T-helper 2 cell treated with Interferon-gamma antibody and Interleukin-4, amounts not matched to agents 5 μg/mL and 100 μg/mL, for 36 hours (primary cell): Measurements from ENCODE around the gene CFAP65.
A peak's percentile ranks its signal among the peaks of the same experiment; 100 is the strongest.

Source experiments
- DNase-seq: peaks from one replicate; pipeline ENCODE4 v3.0.0; 2021; ENCODE audit warnings: low spot score
- H3K27ac Mint-ChIP-seq: one replicate; pipeline ENCODE4 v1.8.0; 2021; ENCODE audit warnings: mild to moderate bottlenecking, mixed read lengths
- H3K27me3 Mint-ChIP-seq: one replicate; pipeline ENCODE4 v1.8.0; 2021; ENCODE audit warnings: low read depth, mixed read lengths
- H3K36me3 Mint-ChIP-seq: one replicate; pipeline ENCODE4 v1.8.0; 2021; ENCODE audit warnings: low read depth, mixed read lengths
- H3K4me1 Mint-ChIP-seq: one replicate; pipeline ENCODE4 v1.8.0; 2021; ENCODE audit warnings: low read depth, mixed read lengths
- H3K4me3 Mint-ChIP-seq: one replicate; pipeline ENCODE4 v1.8.0; 2022; ENCODE audit warnings: mild to moderate bottlenecking, moderate library complexity, mixed read lengths
- H3K9me3 Mint-ChIP-seq: one replicate; pipeline ENCODE4 v1.8.0; 2021; ENCODE audit warnings: mixed read lengths

Gene CFAP65, protein sequence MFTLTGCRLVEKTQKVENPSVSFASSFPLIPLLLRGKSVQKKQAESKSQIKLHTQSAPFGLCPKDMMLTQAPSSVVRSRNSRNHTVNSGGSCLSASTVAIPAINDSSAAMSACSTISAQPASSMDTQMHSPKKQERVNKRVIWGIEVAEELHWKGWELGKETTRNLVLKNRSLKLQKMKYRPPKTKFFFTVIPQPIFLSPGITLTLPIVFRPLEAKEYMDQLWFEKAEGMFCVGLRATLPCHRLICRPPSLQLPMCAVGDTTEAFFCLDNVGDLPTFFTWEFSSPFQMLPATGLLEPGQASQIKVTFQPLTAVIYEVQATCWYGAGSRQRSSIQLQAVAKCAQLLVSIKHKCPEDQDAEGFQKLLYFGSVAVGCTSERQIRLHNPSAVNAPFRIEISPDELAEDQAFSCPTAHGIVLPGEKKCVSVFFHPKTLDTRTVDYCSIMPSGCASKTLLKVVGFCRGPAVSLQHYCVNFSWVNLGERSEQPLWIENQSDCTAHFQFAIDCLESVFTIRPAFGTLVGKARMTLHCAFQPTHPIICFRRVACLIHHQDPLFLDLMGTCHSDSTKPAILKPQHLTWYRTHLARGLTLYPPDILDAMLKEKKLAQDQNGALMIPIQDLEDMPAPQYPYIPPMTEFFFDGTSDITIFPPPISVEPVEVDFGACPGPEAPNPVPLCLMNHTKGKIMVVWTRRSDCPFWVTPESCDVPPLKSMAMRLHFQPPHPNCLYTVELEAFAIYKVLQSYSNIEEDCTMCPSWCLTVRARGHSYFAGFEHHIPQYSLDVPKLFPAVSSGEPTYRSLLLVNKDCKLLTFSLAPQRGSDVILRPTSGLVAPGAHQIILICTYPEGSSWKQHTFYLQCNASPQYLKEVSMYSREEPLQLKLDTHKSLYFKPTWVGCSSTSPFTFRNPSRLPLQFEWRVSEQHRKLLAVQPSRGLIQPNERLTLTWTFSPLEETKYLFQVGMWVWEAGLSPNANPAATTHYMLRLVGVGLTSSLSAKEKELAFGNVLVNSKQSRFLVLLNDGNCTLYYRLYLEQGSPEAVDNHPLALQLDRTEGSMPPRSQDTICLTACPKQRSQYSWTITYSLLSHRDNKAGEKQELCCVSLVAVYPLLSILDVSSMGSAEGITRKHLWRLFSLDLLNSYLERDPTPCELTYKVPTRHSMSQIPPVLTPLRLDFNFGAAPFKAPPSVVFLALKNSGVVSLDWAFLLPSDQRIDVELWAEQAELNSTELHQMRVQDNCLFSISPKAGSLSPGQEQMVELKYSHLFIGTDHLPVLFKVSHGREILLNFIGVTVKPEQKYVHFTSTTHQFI (N-terminal part only)

DNA sequence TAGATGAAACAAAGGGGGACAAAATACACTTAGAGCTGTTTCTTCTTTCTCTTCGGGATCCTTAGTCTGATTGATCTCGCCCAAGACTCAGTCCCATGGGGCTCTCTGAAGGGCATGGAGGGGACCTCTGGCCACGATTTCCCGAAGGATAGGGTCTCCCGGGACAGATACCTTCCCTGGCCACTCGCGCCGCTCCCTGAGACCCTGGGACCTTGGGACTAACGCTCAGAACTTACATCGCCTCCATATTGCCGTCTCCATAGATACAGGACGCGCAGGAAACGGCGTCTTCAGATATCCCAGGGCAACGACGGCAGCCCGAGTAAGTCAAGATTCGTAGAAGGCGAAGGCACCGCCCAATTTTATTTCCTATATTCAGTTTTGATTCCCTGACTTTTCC, at the start of gene CFAP65:
Gene CFAP65 (minus strand): TSS at position 265 of the 400 bp plus-strand sequence. CDS start 2,468 bp downstream, outside the sequence.
- Mint-ChIP-seq H3K27ac (no peak within 1 kb of the TSS), H3K27me3 (peaks cover 33% of the 10 kb centered on the region), H3K9me3 (no peaks in the 10 kb centered on the region), H3K4me1 (peaks cover 6% of the 10 kb centered on the region), H3K4me3 (peak within 1 kb of the TSS; percentile 66), H3K36me3 (no peaks in the 10 kb centered on the region)
- no peak for DNase-seq

DNA sequence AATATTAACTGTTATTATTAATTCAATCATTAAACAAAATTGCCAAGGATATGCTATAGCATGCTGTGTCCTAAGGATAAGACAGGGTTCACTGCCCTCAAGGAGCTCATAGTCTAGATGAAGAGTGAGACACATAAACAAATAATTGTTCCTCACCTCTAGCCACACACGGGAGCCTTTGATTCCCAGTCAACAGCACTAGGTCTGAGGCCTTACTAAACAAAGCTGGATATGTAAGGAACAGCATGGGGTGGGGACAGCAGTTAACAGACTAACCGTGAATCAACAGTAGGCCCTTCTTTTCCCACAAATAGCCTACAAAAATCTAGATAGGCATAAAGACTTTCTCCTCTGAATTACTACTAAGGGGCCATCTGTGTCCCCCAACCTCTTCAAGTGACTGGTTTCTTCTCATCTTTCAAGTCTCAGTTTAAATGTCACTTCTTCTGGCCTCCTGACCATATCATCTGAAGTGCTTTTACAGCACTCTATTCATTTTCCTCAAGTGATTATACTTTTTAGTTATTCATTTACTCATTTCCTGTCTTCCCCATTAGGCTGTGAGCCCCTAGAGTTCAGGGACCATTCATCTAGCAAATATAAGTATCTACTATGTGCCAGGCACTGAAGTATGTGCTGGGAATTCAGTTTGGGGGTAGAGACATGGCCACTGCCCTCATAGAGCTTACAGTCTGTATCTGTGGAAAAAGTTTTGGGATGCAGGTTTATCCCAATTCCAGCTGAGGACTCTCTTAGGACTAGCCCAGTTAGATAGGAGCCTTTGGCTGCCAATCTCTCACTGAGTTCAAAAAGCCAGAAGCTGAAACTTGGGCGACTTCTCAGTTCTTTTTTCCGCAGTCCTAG, 49.4 kb upstream of the CFAP65 start:
- Mint-ChIP-seq H3K4me3 (no peak overlapping the region), H3K36me3 (no peaks in the 10 kb centered on the region), H3K27me3 (no peaks in the 10 kb centered on the region), H3K4me1 (no peaks in the 10 kb centered on the region), H3K9me3 (no peaks in the 10 kb centered on the region), H3K27ac (no peak overlapping the region)
- no peak for DNase-seq

DNA sequence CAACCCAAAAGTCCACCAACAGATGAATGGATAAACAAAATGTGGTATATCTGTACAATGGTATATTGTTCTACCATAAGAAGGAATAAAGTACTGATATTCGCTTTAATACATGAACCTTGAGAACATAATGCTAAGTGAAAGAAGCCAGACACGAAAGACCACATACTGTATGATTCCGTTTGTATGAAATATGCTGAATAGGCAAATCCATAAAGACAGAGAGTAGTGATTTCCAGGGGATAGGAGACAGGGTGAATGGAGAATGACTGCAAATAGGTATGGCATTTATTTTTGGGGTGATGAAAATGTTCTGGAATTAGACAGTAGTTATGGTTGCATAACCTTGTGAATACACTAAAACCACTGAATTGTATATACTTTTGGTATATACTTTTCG, 48.0 kb upstream of the CFAP65 start:
- no peak overlapping the region for H3K4me3 Mint-ChIP-seq
- no peak for DNase-seq
- no peaks in the 10 kb centered on the region for H3K9me3 Mint-ChIP-seq
- peaks cover 4% of the 10 kb centered on the region for H3K4me1 Mint-ChIP-seq
- H3K27me3 Mint-ChIP-seq = no peaks in the 10 kb centered on the region
- no peak overlapping the region for H3K27ac Mint-ChIP-seq
- H3K36me3 Mint-ChIP-seq = no peaks in the 10 kb centered on the region

DNA sequence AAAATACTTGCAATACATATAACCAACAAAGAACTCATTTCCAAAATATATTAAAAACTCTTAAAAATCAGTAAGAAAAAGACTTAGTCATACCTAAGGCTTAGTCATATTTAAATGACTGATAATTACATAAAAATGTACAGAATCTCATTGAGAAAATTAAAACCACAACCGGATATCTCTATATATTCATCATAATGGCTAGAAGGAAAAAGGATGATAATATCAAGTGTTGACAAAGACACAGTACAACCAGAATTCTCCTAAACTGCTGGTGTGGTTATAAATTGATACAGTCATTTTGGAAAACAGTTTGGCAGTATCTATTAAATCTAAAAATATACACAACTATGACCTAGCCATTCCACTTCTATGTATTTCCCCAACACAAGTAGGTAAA, 46.5 kb upstream of the CFAP65 start:
- no peaks in the 10 kb centered on the region for H3K27me3 Mint-ChIP-seq

DNA sequence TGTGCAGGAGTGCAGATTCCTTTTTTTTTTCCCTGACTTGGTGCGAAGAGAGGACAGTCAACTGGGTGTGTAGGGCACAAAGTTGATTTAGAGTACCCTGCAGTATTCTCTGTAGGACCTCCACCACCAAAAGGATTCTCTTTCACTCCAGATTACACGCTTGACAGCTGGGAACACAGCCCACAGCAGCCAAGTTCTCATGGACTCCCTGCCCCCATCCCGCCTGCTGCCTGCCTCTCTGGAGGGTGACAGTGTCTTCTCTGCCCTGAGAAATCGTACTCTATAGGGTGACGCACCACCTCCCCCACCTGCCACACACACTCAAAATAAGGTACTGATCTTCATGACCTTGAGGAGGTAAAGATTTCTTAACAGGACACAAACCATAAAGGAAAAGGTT, 46.0 kb upstream of the CFAP65 start:
- Mint-ChIP-seq H3K36me3 (no peaks in the 10 kb centered on the region), H3K27ac (no peak overlapping the region), H3K4me3 (no peak overlapping the region), H3K4me1 (peaks cover 4% of the 10 kb centered on the region), H3K9me3 (no peaks in the 10 kb centered on the region), H3K27me3 (no peaks in the 10 kb centered on the region)
- DNase-seq = no peak

More for the DNA sequence above, 46.5 kb upstream of the CFAP65 start:
- H3K27ac Mint-ChIP-seq = no peak overlapping the region
- no peak for DNase-seq
- H3K4me1 Mint-ChIP-seq = peaks cover 4% of the 10 kb centered on the region
- no peaks in the 10 kb centered on the region for H3K9me3 Mint-ChIP-seq
- no peaks in the 10 kb centered on the region for H3K36me3 Mint-ChIP-seq
- H3K4me3 Mint-ChIP-seq = no peak overlapping the region

DNA sequence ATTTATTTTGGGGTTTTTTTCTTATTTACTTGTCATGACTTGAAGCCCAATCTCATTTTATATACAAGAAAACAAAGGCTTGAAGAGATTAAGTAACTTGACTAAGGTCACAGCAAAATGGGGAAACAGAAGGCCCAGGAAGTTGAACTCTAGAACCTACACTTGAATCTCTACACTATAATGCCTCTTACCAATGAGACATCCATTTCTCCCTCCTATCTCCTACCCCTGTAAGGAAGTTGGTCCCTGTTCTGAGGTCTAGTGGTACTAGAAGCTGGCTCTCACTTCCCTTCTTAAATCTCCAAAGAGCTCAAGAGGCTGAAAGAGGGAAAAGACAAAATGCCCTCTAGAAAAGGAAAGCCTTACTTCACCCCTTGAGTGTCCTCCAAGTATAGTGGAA, 44.9 kb upstream of the CFAP65 start:
- Mint-ChIP-seq H3K27ac (no peak overlapping the region), H3K4me3 (no peak overlapping the region), H3K36me3 (no peaks in the 10 kb centered on the region), H3K4me1 (peaks cover 4% of the 10 kb centered on the region), H3K27me3 (no peaks in the 10 kb centered on the region), H3K9me3 (no peaks in the 10 kb centered on the region)
- no peak for DNase-seq

DNA sequence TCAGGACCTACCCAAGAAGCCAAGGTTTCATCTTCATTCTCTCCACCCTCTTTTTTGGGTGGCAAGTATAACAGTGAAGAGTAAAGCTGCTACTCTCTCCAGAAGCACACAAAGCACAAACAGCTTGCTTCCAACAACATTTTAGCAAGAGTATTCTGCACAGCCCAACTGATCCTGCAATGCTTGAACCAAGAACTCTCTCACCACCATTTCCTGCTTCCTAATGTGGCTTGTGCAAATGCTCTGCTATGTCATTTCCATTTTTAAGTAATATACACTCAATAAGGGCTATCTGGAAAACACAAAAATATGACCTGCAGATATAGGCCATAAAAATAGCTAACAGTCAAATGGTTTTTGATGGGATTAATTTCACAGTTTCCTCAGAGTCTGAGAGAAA, 43.5 kb upstream of the CFAP65 start:
- Mint-ChIP-seq H3K9me3 (no peaks in the 10 kb centered on the region), H3K27ac (no peak overlapping the region), H3K4me1 (peaks cover 4% of the 10 kb centered on the region), H3K36me3 (no peaks in the 10 kb centered on the region), H3K4me3 (no peak overlapping the region), H3K27me3 (no peaks in the 10 kb centered on the region)
- DNase-seq = no peak

DNA sequence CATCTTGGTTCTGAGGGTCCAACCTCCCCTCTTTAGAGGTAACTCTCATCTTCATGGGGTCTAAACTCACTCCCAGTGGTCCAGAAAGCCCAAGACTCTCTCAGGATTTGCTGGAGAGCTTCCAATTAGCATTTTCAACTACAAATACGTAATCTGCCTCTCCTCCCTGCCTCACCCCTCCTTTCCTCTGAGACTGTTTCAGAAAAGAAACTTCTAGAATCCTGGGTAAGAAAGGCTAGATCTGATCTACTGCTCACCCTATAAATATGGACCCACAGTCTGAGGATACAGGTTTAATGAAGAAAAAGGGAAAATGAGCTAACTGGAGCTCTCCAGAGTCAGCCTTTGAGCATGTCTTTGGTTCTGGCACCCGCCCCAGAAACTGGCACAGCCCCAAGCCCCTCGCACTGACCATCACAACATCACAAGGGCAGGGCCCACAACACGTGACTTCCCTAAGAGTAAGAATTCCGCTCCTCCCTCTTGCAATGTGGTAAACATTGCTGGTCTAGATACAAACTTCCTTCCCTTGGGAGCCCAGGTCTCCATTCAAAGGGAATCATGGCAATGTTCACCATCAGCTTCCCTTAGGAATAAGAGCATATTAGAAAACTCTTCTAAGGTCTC, 41.1 kb upstream of the CFAP65 start:
- H3K27me3 Mint-ChIP-seq = no peaks in the 10 kb centered on the region
- peaks cover 4% of the 10 kb centered on the region for H3K4me1 Mint-ChIP-seq
- no peak for DNase-seq
- no peaks in the 10 kb centered on the region for H3K36me3 Mint-ChIP-seq
- H3K27ac Mint-ChIP-seq = no peak overlapping the region
- no peak overlapping the region for H3K4me3 Mint-ChIP-seq
- no peaks in the 10 kb centered on the region for H3K9me3 Mint-ChIP-seq

DNA sequence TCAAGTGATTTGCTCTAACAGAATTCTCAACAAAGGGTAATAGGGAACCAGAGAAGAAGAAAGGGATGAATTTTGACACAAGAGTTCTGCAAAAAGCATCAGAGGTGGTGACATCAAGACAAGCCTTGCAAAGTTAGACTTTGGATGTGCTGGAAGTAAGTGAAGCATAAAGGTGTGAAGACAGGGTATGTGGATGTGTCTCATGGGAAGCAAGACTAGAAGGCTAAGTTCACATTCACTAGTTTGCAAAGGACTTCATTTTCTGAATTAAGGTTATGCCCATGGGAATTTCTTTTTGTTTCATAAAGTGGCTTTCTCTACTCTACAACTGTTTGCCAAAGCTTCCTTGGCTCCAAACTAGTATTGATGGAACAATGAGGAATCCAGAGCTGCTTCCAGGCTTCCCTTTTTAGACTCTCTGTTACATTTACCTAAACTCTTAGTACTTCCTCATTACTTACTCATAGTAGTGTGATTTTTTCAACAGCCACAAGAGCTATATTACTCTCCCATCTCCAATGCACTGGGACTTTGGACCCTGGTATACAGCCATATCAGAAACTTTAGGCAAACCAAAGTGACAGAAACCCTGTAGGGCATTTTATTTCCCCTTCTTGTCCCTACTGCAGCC, 40.5 kb upstream of the CFAP65 start:
- no peaks in the 10 kb centered on the region for H3K9me3 Mint-ChIP-seq
- H3K27me3 Mint-ChIP-seq = no peaks in the 10 kb centered on the region
- H3K4me3 Mint-ChIP-seq = no peak overlapping the region
- peaks cover 2% of the 10 kb centered on the region for H3K36me3 Mint-ChIP-seq
- H3K4me1 Mint-ChIP-seq = peaks cover 4% of the 10 kb centered on the region
- no peak for DNase-seq
- no peak overlapping the region for H3K27ac Mint-ChIP-seq

DNA sequence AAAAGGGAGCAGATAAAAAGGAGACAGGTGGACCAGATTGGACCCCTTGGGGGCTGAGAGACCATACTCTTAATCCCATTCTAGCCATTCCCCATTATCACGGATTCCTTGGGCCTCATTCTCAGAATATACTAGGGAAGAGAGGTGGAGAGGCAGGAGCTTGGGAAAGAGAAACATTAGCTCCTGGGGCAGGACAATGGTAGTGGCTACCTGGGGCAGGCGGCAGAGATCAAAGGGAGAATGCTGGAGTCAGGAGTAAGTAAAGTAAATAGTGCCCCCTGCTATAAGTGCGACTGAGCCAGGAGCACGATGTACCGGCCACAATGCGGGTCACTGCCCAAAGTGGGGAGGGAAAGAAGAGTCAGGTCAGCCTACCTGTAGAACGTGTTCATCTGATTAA, 39.8 kb upstream of the CFAP65 start:
- peaks cover 4% of the 10 kb centered on the region for H3K4me1 Mint-ChIP-seq
- no peaks in the 10 kb centered on the region for H3K27me3 Mint-ChIP-seq
- no peak for DNase-seq
- H3K36me3 Mint-ChIP-seq = peaks cover 4% of the 10 kb centered on the region
- no peak overlapping the region for H3K27ac Mint-ChIP-seq
- H3K4me3 Mint-ChIP-seq = no peak overlapping the region
- no peaks in the 10 kb centered on the region for H3K9me3 Mint-ChIP-seq

DNA sequence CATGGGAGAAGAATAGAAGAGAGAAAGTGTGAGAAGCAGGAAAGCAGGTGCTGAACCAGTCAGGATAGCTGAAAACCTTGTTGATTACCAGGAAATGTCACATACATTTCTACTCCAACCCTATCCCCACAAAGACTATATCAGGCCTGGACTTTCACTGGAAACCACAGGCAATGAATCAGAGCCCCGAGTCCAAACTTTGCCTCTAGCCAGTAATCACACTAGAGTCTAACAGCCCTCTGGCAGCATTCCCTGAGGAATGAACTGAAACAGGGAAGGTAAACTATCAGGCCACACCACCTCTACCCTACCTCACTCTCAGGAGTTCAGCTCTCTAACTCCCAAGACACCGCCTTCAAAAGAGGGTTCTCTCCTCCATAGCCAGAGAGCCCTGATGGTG, 38.1 kb upstream of the CFAP65 start:
- no peak overlapping the region for H3K4me3 Mint-ChIP-seq
- peaks cover 9% of the 10 kb centered on the region for H3K36me3 Mint-ChIP-seq

DNA sequence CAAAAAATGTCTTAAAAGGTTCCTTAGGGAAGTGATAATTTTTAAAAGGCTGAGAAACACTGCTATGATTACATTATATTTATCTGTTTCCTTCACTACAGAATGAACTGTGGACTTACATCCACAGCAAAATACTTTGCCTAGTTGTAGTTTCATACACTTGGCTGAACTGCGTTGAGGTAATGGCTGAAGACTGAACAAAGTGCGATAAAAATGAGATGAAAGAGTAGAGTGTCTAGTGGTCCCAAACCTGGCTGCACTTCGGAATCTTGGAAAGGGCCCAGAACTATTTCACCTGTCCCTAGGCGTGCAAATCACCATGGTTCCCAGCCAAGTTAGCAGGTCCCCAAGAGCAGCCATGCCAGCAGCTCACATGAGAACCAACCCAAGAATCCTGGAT, 37.6 kb upstream of the CFAP65 start:
- H3K4me3 Mint-ChIP-seq = no peak overlapping the region
- no peaks in the 10 kb centered on the region for H3K27me3 Mint-ChIP-seq
- H3K4me1 Mint-ChIP-seq = no peaks in the 10 kb centered on the region
- no peak overlapping the region for H3K27ac Mint-ChIP-seq
- H3K36me3 Mint-ChIP-seq = peaks cover 9% of the 10 kb centered on the region
- H3K9me3 Mint-ChIP-seq = no peaks in the 10 kb centered on the region
- DNase-seq = no peak

More for the DNA sequence above, 38.1 kb upstream of the CFAP65 start:
- H3K9me3 Mint-ChIP-seq = no peaks in the 10 kb centered on the region
- no peak for DNase-seq
- no peak overlapping the region for H3K27ac Mint-ChIP-seq
- no peaks in the 10 kb centered on the region for H3K4me1 Mint-ChIP-seq
- H3K27me3 Mint-ChIP-seq = no peaks in the 10 kb centered on the region
